Gastrocnemius medialis (tissue), 4 donors: ENCODE data around the gene LDAH.

Source experiments
- CTCF ChIP-seq, 5 experiments: fragments of 450-650 bp in 3 of 5; fragments of 200-600 bp in 2 of 5; sonication (generic) in 2 of 5; IDR thresholded peaks in 4 of 5; conservative IDR thresholded peaks in 1 of 5; 1 replicate in 4 of 5; 2 replicates in 1 of 5; pipeline ENCODE4 v1.5.1; 2016 to 2019; ENCODE audit warnings: antibody characterized with exemption in 5 of 5, mild to moderate bottlenecking in 3 of 5, moderate library complexity in 3 of 5
- POLR2A ChIP-seq, 2 donors: fragments of 450-650 bp; IDR thresholded peaks; one replicate each; pipeline ENCODE4 v1.6.1; 2017; ENCODE audit warnings: antibody characterized with exemption in 2 of 2, mild to moderate bottlenecking in 2 of 2, moderate library complexity in 2 of 2

GRCh38 chr2:20697322-20697934 lies 125.5 kb downstream of the LDAH start:
- TF ChIP-seq CTCF (IDR thresholded peaks at IDR 0.05 in 4 of 5, conservative IDR thresholded peaks at IDR 0.05 in 1 of 5) (no peak), POLR2A (IDR thresholded peaks at IDR 0.05) (no peak)
